Heart right ventricle (tissue), 16 donors: Measurements from ENCODE around the gene MSANTD1. TPM values are rescaled to one million over a fixed set of nuclear protein-coding genes. Genes with fewer than 3 reads are reported as not detected.

ENCODE experiments used
- ATAC-seq, 8 donors: fragments of 200-7000 bp; cut with Tn5 transposase; one replicate each; pipeline ENCODE4 v1.9.1; 2020; ENCODE audit warnings: mild to moderate bottlenecking in 8 of 8, moderate library complexity in 8 of 8, moderate number of reproducible peaks in 1 of 8
- DNase-seq, 2 donors: peaks; one replicate each; pipeline ENCODE4 v3.0.0-alpha.2; 2020
- H3K27ac ChIP-seq, 10 donors: fragments of 200-600 bp; sonication (generic) in 2 of 10; one replicate each; pipeline versions ENCODE4 v1.5.0 to v1.8.0; 2020 to 2022; ENCODE audit warnings: mild to moderate bottlenecking in 3 of 10
- H3K27me3 ChIP-seq, 7 donors: fragments of 200-600 bp; one replicate each; pipeline ENCODE4 v1.8.0; 2021 to 2022; ENCODE audit warnings: mild to moderate bottlenecking in 2 of 7
- H3K36me3 ChIP-seq, 9 donors: fragments of 200-600 bp; sonication (generic) in 1 of 9; one replicate each; pipeline versions ENCODE4 v1.5.0 to v1.8.0; 2020 to 2022; ENCODE audit warnings: mild to moderate bottlenecking in 2 of 9
- H3K4me1 ChIP-seq, 9 donors: fragments of 200-600 bp; sonication (generic) in 1 of 9; one replicate each; pipeline versions ENCODE4 v1.5.0 to v1.8.0; 2020 to 2022; ENCODE audit warnings: mild to moderate bottlenecking in 4 of 9
- H3K4me3 ChIP-seq, 10 donors: fragments of 200-600 bp; sonication (generic) in 2 of 10; one replicate each; pipeline versions ENCODE4 v1.5.0 to v1.8.0; 2020 to 2022; ENCODE audit warnings: mild to moderate bottlenecking in 7 of 10, moderate library complexity in 2 of 10
- H3K9me3 ChIP-seq, 11 donors: fragments of 200-600 bp in 10 of 11; sonication (generic) in 2 of 11; one replicate each; pipeline versions ENCODE4 v1.5.0 to v1.8.0; 2013 to 2022; ENCODE audit warnings: mild to moderate bottlenecking in 2 of 11, control low read depth in 1 of 11, moderate library complexity in 1 of 11
- WGBS, 2 donors: extraction: QIAGEN DNeasy Blood & Tissue Kit; methylation state at CpG; one replicate each; pipeline ENCODE4 v1.1.7; 2013; ENCODE audit warnings: inconsistent platforms in 1 of 2; 5-methylcytosine and 5-hydroxymethylcytosine counted together
- intact Hi-C, 10 donors: fragments of 100-400 bp; cut with DNase I; formaldehyde crosslinking; loops; one replicate each; pipeline versions ENCODE4 v1.11.1 to v1.14.2; 2022
- polyA plus RNA-seq, 2 donors: library from polyadenylated mRNA; stranded (reverse); fragments of 200-250 nt; gene quantifications; one replicate each; pipeline ENCODE4 v1.2.3, GENCODE V29; 2013
- total RNA-seq, 10 donors: library from RNA; stranded (reverse); fragmentation: NEBNext Ultra II Directional in 3 of 10; extraction: Animal tissue kit (Norgen Biotek cat#: 25700) in 3 of 10; gene quantifications; one replicate each; pipeline versions ENCODE4 v1.2.1 to v1.2.4, GENCODE V29; 2021 to 2023
- TF ChIP-seq, protein P1 (sequence below), 9 donors: fragments of 200-600 bp; sonication (generic) in 2 of 9; IDR thresholded peaks; one replicate each; pipeline versions ENCODE4 v1.5.0 to v1.8.0; 2021 to 2022; ENCODE audit warnings: antibody characterized with exemption in 9 of 9, mild to moderate bottlenecking in 5 of 9, moderate library complexity in 1 of 9
- donor health status: Arrhythmogenic right ventricular cardiomyopathy.
- donor health status: ischemic (EF 13 %, LVEDD 7.1; RV severe dilation, severe dysfunction).
- donor health status: healthy with polysubstance abuse.
- donor health status: DM: no; HTN: yes; CAD: no.
- donor health status: DM: no; HTN: no; CAD: no.
- donor health status: ischemic (EF 25% LVEDD 6.9; RV normal size, moderate dysfunction).
- donor health status: ischemic (EF 25% LVEDD 5.7; RV mildly dilated, moderate dysfunction).
- donor health status: healthy.
- donor health status: DM: yes; HTN: yes; CAD: no.
- donor health status: Ischemic cardiomyopathy.
- donor health status: ischemic (EF 35%, LVEDD 5.7; RV mildly dilated, moderate dysfunction).
- donor health status: nonischemic (EF 11% LVEDD 7.7; RV severe dilation, severe dysfunction).
- donor health status: DM: yes; HTN: yes; CAD: no.
- donor health status: PGD.
- donor health status: ischemic (EF 29% LVEDD 5.4; RV normal size, mild dysfunction).
- donor health status: nonischemic (EF 23%, LVEDD 6.1; RV moderate dilation, normal function).

Gene MSANTD1
- total and polyA plus RNA-seq, 12 donors: 0.25 to 1.2 (median 0.41) TPM

- WGBS, 2 donors: 95 to 98% methylated on average over 36 of the region's 36 CpGs
- TF ChIP-seq, protein P1, sequence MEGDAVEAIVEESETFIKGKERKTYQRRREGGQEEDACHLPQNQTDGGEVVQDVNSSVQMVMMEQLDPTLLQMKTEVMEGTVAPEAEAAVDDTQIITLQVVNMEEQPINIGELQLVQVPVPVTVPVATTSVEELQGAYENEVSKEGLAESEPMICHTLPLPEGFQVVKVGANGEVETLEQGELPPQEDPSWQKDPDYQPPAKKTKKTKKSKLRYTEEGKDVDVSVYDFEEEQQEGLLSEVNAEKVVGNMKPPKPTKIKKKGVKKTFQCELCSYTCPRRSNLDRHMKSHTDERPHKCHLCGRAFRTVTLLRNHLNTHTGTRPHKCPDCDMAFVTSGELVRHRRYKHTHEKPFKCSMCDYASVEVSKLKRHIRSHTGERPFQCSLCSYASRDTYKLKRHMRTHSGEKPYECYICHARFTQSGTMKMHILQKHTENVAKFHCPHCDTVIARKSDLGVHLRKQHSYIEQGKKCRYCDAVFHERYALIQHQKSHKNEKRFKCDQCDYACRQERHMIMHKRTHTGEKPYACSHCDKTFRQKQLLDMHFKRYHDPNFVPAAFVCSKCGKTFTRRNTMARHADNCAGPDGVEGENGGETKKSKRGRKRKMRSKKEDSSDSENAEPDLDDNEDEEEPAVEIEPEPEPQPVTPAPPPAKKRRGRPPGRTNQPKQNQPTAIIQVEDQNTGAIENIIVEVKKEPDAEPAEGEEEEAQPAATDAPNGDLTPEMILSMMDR (IDR thresholded peaks at IDR 0.05): no peak
- Histone ChIP-seq H3K4me1 (no peaks in the 10 kb centered on the region), H3K4me3 (no peak overlapping the region), H3K27me3 (no peaks in the 10 kb centered on the region), H3K27ac (no peak overlapping the region), H3K9me3 (peaks cover 0 to 4% (median 0%) of the 10 kb centered on the region in 11 donors), H3K36me3 (peaks cover 0 to 3% (median 0%) of the 10 kb centered on the region in 9 donors)
- intact Hi-C loops: no loop called here
- DNase-seq (no peak), ATAC-seq (no peak)
Measured at GRCh38 chr4:3255611-3256186, 6.7 kb downstream of the MSANTD1 start.

GRCh38 chr4:3256230-3257102 is 7.5 kb downstream of the MSANTD1 start:
- H3K9me3 ChIP-seq: peaks cover 0 to 4% (median 0%) of the 10 kb centered on the region in 11 donors
- no peaks in the 10 kb centered on the region for H3K4me1 ChIP-seq
- peaks cover 0 to 3% (median 0%) of the 10 kb centered on the region in 9 donors for H3K36me3 ChIP-seq
- intact Hi-C loops: no loop called here
- DNase-seq: no peak
- H3K27ac ChIP-seq: no peak overlapping the region
- H3K4me3 ChIP-seq: no peak overlapping the region
- no peaks in the 10 kb centered on the region for H3K27me3 ChIP-seq
- no peak for ATAC-seq
- 90 to 93% methylated on average over 21 of the region's 21 CpGs for whole genome bisulfite sequencing, 2 donors
- TF ChIP-seq, protein P1 (IDR thresholded peaks at IDR 0.05): no peak

GRCh38 chr4:3257103-3257555 is 8.2 kb downstream of the MSANTD1 start:
- peak in 1 of 2 donors; percentile 3 for DNase-seq

More at GRCh38 chr4:3257103-3257555, 8.2 kb downstream of the MSANTD1 start:
- Histone ChIP-seq H3K4me1 (no peaks in the 10 kb centered on the region), H3K36me3 (peaks cover 0 to 3% (median 0%) of the 10 kb centered on the region in 9 donors), H3K9me3 (peaks cover 0 to 4% (median 0%) of the 10 kb centered on the region in 11 donors), H3K27me3 (no peaks in the 10 kb centered on the region), H3K4me3 (no peak overlapping the region), H3K27ac (no peak overlapping the region)
- 94 to 96% methylated on average over 9 of the region's 9 CpGs for WGBS, 2 donors
- TF ChIP-seq, protein P1 (IDR thresholded peaks at IDR 0.05): no peak
- intact Hi-C loops: no loop called here
- no peak for ATAC-seq
